PC-9 (cell line): Measurements from ENCODE around the gene GPD2. TPM values are rescaled to one million over a fixed set of nuclear protein-coding genes. Genes with fewer than 3 reads are reported as not detected.

ENCODE experiments used
- BruUV-seq: library from RNA; stranded (reverse); fragments of 400-500 nt; replicated peaks from 2 replicates; lab custom pipeline; 2021; lab: Mats Ljungman, UMichigan
- CTCF ChIA-PET: fragments of 300-600 bp; sonication (Branson Sonifier 250); formaldehyde crosslinking; loops from one replicate; lab custom pipeline; 2022; ENCODE audit warnings: antibody characterized with exemption; lab: Charles Lee
- POLR2A ChIA-PET: fragments of 300-600 bp; sonication (Branson Sonifier 250); formaldehyde crosslinking; loops from one replicate; lab custom pipeline; 2022; ENCODE audit warnings: antibody characterized with exemption; ENCODE audit not compliant: unreplicated experiment; lab: Charles Lee
- DNase-seq, 2 experiments: peaks; one replicate each; pipeline versions ENCODE4 v3.0.0 to v3.0.0-alpha.2; 2015 to 2022; ENCODE audit warnings: mixed read lengths in 1 of 2
- H2AFZ ChIP-seq: fragments of 200-600 bp; sonication (generic); 2 replicates; pipeline ENCODE4 v1.8.1; 2017; ENCODE audit warnings: antibody characterized with exemption
- H3F3A ChIP-seq: fragments of 200-600 bp; sonication (generic); 2 replicates; pipeline ENCODE4 v1.8.1; 2017; ENCODE audit warnings: antibody characterized with exemption, mild to moderate bottlenecking, low read depth; ENCODE audit not compliant: insufficient read depth
- H3K27ac ChIP-seq: fragments of 200-600 bp; sonication (generic); 2 replicates; pipeline ENCODE4 v1.6.1; 2016; ENCODE audit warnings: mixed run types
- H3K27me3 ChIP-seq: fragments of 200-600 bp; sonication (generic); 2 replicates; pipeline ENCODE4 v1.6.1; 2016; ENCODE audit warnings: low read depth, mixed run types; ENCODE audit not compliant: insufficient read depth
- H3K36me3 ChIP-seq: fragments of 200-600 bp; sonication (generic); 2 replicates; pipeline ENCODE4 v1.6.1; 2016; ENCODE audit warnings: low read depth, mixed run types
- H3K4me1 ChIP-seq: fragments of 200-600 bp; sonication (generic); replicated peaks from 2 replicates; pipeline ENCODE4 v1.6.1; 2016; ENCODE audit warnings: mixed run types; ENCODE audit not compliant: insufficient read depth
- H3K4me2 ChIP-seq: fragments of 200-600 bp; sonication (generic); 2 replicates; pipeline ENCODE4 v1.6.1; 2017; ENCODE audit warnings: mixed run types
- H3K4me3 ChIP-seq: fragments of 200-600 bp; sonication (generic); 2 replicates; pipeline ENCODE4 v1.6.1; 2016; ENCODE audit warnings: mixed run types
- H3K79me2 ChIP-seq: fragments of 200-600 bp; sonication (generic); 2 replicates; pipeline ENCODE4 v1.6.1; 2017; ENCODE audit warnings: low read depth, mixed run types
- H3K9me2 ChIP-seq: fragments of 200-600 bp; sonication (generic); 2 replicates; pipeline ENCODE4 v1.8.1; 2017; ENCODE audit warnings: mild to moderate bottlenecking; ENCODE audit not compliant: insufficient read depth
- H3K9me3 ChIP-seq: fragments of 200-600 bp; sonication (generic); 2 replicates; pipeline ENCODE4 v1.8.1; 2016; ENCODE audit warnings: low read depth; ENCODE audit not compliant: insufficient read depth
- H4K20me1 ChIP-seq: fragments of 200-600 bp; sonication (generic); 2 replicates; pipeline ENCODE4 v1.8.1; 2017; ENCODE audit not compliant: insufficient read depth
- EZH2 ChIP-seq: fragments of 200-600 bp; sonication (generic); IDR thresholded peaks from 2 replicates; pipeline ENCODE4 v1.8.0; 2017; ENCODE audit warnings: antibody characterized with exemption, low read depth
- intact Hi-C: fragments of 100-400 bp; cut with micrococcal nuclease; formaldehyde crosslinking; loops from one replicate; pipeline ENCODE4 v1.10.0; 2022; ENCODE audit not compliant: unreplicated experiment
- total RNA-seq: library from RNA; stranded (reverse); gene quantifications from 2 replicates; pipeline ENCODE4 v1.2.3, GENCODE V29; 2021
- TF ChIP-seq, protein P1 (sequence below): fragments of 200-600 bp; sonication (generic); conservative IDR thresholded peaks from 2 replicates; pipeline ENCODE4 v1.6.1; 2017; ENCODE audit warnings: mixed run types, antibody characterized with exemption, mild to moderate bottlenecking, moderate library complexity

GPD2 gene
- total RNA-seq, 1 experiment from 2014 or later: 47.1 TPM

- Histone ChIP-seq H3K4me1 (no peaks in the 10 kb centered on the region), H3F3A (no peaks in the 10 kb centered on the region), H3K27me3 (no peaks in the 10 kb centered on the region), H3K27ac (no peak overlapping the region), H3K9me3 (no peaks in the 10 kb centered on the region), H3K4me3 (no peak overlapping the region), H4K20me1 (no peaks in the 10 kb centered on the region), H3K36me3 (no peaks in the 10 kb centered on the region), H3K4me2 (no peak overlapping the region), H3K9me2 (no peaks in the 10 kb centered on the region), H2AFZ (no peak overlapping the region), H3K79me2 (no peaks in the 10 kb centered on the region)
- BruUV-seq: no TSS peak
- TF ChIP-seq EZH2: no peak
- TF ChIP-seq, protein P1, sequence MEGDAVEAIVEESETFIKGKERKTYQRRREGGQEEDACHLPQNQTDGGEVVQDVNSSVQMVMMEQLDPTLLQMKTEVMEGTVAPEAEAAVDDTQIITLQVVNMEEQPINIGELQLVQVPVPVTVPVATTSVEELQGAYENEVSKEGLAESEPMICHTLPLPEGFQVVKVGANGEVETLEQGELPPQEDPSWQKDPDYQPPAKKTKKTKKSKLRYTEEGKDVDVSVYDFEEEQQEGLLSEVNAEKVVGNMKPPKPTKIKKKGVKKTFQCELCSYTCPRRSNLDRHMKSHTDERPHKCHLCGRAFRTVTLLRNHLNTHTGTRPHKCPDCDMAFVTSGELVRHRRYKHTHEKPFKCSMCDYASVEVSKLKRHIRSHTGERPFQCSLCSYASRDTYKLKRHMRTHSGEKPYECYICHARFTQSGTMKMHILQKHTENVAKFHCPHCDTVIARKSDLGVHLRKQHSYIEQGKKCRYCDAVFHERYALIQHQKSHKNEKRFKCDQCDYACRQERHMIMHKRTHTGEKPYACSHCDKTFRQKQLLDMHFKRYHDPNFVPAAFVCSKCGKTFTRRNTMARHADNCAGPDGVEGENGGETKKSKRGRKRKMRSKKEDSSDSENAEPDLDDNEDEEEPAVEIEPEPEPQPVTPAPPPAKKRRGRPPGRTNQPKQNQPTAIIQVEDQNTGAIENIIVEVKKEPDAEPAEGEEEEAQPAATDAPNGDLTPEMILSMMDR: no peak
- CTCF ChIA-PET: no interaction called here
- intact Hi-C loops: no loop called here
- no peak for DNase-seq
- POLR2A ChIA-PET: no interaction called here
These were observed 112.2 kb downstream of the GPD2 start for GRCh38 chr2:156548413-156548812.

GRCh38 chr2:156553714-156554442 is 117.7 kb downstream of the GPD2 start:
- Histone ChIP-seq H3K9me2 (no peaks in the 10 kb centered on the region), H3K36me3 (no peaks in the 10 kb centered on the region), H3K4me3 (no peak overlapping the region), H3K79me2 (no peaks in the 10 kb centered on the region), H2AFZ (no peak overlapping the region), H3K4me1 (no peaks in the 10 kb centered on the region), H3K4me2 (no peak overlapping the region), H3K9me3 (no peaks in the 10 kb centered on the region), H4K20me1 (no peaks in the 10 kb centered on the region), H3K27ac (no peak overlapping the region), H3F3A (no peaks in the 10 kb centered on the region), H3K27me3 (no peaks in the 10 kb centered on the region)
- TF ChIP-seq, protein P1: no peak
- no peak for TF ChIP-seq EZH2
- DNase-seq: no peak
- ChIA-PET POLR2A (no interaction called here), CTCF (no interaction called here)
- no TSS peak for BruUV-seq
- intact Hi-C loops: no loop called here

GRCh38 chr2:156561326-156561725 is 125.1 kb downstream of the GPD2 start:
- Histone ChIP-seq H3K4me1 (no peaks in the 10 kb centered on the region), H2AFZ (no peak overlapping the region), H3K9me3 (no peaks in the 10 kb centered on the region), H3K79me2 (no peaks in the 10 kb centered on the region), H3K27ac (no peak overlapping the region), H3K9me2 (no peaks in the 10 kb centered on the region), H3K4me2 (no peak overlapping the region), H3K27me3 (no peaks in the 10 kb centered on the region), H4K20me1 (no peaks in the 10 kb centered on the region), H3F3A (no peaks in the 10 kb centered on the region), H3K36me3 (no peaks in the 10 kb centered on the region), H3K4me3 (no peak overlapping the region)
- intact Hi-C loops: no loop called here
- no peak for DNase-seq
- TF ChIP-seq, protein P1: no peak
- no peak for TF ChIP-seq EZH2
- CTCF ChIA-PET: no interaction called here
- POLR2A ChIA-PET: no interaction called here
- BruUV-seq: no TSS peak
